ENCODE data around the gene KIAA2012.

The KIAA2012 gene

DNA sequence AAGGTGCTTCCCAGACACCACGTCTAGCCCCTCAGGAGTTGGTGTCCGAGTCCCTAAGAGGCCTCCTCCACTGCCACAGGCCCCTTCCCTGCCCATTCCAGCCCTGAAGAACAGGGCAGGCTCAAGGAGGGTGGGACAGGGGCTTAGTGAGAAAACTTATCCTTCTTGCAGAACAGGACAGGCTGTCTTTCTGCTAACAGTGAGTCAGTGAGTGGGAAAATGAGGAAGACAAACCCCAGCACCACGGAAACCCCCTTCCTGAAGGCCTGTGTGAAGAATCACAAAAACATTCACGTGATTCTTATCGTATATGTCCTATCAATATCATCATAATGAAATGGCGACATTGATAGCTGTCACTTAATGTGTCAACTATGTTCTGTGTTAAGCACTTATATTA lies 29.6 kb upstream of the KIAA2012 start:
- no peak for DNase-seq (ENCODE audit: low read depth in 2 of 2)

- no peak for DNase-seq (ENCODE audit: low read depth in 2 of 2)
Observed at GRCh38 chr2:202044777-202045176, 28.3 kb upstream of the KIAA2012 start.

- no peak for DNase-seq (ENCODE audit: low read depth in 2 of 2)
Observed at GRCh38 chr2:202046572-202046971, 26.5 kb upstream of the KIAA2012 start.

DNA sequence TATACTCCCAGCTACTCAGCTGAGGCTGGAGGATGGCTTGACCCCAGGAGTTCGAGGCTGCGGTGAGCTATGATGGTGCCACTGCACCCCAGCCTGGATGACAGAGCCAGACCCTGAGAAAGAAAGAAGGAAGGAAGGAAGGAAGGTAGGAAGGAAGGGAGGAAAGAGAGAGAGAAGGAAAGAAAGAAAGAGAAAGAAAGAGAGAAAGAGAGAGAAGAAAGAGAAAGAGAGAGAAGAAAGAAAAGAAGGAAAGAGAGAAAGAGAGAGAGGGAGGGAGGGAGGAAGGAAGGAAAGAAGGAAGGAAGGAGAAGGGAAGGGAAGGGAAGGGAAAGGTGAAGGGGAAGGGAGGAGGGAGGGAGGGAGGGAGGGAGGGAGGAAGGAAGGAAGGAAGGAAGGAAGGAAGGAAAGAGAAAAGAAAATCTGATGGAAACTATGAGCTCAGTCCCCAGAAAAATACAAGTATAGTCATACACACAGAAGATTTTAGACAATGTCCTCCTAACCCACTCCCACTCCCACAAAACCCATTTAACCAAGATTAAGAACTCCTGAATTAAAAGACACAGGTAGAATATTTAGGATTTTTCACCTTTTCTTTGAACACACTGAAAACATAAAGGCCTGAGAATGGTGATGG lies 23.8 kb upstream of the KIAA2012 start:
- no peak for DNase-seq (ENCODE audit: low read depth in 2 of 2)

DNA sequence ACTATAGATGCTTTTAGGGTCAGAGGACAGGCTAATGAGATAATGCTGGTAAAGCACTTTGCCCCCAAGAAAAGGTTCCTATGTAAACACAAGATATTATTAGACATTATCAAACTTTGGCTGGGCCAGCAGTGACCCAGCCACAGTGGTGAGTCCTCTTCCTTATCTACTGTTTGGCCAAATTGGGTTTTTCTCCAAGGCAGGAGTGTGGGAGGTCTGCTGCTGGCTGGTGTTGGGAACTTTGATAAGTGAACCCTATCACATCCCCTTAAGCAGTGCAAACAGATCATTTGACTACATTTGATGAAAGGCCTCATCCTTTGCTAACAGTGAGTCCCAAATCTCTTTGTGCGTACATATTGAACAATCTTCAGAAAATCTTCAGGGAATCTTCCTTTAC lies 23.2 kb upstream of the KIAA2012 start:
- no peak for DNase-seq (ENCODE audit: low read depth in 2 of 2)

DNA sequence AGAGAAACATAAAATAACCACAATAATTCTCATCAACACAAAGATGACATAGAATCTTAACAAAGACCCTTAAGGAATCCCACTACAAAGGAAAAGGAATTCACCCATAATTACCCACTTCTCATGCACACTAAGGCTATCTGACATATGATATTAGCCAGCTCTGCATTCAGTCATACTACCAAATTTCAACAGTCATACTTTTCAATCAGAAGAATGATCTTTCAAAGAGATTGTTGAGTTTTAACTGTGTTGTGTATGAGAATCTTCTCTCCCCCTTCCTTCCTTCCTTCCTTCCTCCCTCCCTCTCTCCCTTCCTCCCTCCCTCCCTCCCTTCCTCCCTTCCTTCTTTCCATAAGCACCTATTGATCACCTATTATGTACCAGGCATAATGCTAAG lies 22.4 kb upstream of the KIAA2012 start:
- DNase-seq (ENCODE audit: low read depth in 2 of 2) = no peak

- no peak for DNase-seq (ENCODE audit: low read depth in 2 of 2)
Observed at GRCh38 chr2:202051499-202052161, 21.4 kb upstream of the KIAA2012 start.

DNA sequence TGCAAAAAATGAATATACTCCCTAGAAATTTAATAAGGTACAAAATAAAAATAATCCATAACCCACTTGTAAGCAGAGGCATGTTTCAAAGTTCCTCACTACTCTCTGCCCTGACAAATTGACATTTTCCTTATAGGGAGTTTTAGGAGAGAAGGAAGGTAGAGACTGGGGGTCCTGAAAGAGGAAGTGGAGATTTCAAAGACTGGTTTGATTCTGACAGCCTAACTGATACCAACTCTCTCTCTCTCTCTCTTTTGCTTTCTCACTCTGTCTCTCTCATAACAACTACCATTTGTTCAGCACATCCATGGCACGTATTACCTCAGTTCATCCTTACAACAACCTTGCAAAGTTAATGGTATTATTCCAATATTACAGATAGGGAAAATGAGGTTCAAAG lies 20.8 kb upstream of the KIAA2012 start:
- no peak for DNase-seq (ENCODE audit: low read depth in 2 of 2)

- DNase-seq (ENCODE audit: low read depth in 2 of 2) = no peak
Observed at GRCh38 chr2:202054679-202055078, 18.4 kb upstream of the KIAA2012 start.

DNA sequence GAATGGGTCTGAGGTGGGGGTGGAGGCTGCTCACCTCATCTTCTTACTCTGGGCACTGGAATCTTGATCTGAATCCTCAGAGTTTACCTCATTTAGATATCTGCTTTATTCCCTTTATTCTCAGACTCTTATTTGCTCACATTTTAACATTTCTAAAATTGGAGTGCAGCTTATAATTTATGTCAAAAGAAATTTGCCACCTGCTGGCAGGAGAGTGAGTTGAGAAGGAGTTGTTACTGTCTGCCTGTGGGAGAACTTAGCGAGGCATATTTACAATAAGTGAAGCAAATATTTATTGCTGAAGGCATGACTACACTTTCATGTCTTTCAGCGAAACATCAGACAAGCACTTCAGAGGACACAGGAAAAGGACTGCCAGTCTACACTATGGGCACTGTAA lies 16.4 kb upstream of the KIAA2012 start:
- no peak for DNase-seq (ENCODE audit: low read depth in 2 of 2)

DNA sequence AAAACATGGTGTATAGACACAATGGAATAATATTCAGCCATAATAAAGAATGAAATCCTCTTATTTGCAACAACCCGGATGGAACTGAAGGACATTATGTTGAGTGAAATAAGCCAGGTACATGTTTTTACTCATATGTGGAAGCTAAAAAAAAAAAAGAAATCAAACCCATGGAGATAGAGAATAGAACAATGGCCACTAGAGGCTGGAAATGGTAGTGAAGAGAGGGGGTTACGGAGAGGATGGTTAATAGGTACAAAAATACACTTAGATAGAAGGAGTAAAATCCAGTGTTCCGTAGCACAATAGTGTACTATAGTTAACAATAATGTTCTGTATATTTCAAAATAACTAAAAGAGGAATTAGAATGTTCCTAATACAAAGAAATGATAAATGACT lies 12.8 kb upstream of the KIAA2012 start:
- no peak for DNase-seq (ENCODE audit: low read depth in 2 of 2)

DNA sequence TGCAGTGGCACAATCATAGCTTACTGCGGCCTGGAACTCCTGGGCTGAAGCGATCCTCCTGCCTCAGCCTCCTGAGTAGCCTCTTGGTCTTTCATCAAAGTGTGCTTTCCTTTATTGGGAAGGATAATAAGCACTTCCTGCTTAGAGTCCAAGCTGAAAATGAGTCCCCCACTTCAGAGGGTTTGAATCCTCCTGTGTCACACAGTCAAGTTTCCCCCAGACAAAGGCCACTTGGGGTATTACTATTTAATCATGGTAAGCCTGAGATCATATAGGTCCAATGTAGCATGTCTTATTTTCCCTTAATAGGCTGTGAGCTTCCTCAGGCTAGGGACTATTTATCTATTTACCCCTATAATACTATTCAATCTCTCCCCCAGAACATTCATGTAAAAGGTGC lies 11.4 kb upstream of the KIAA2012 start:
- DNase-seq (ENCODE audit: low read depth in 2 of 2) = no peak

DNA sequence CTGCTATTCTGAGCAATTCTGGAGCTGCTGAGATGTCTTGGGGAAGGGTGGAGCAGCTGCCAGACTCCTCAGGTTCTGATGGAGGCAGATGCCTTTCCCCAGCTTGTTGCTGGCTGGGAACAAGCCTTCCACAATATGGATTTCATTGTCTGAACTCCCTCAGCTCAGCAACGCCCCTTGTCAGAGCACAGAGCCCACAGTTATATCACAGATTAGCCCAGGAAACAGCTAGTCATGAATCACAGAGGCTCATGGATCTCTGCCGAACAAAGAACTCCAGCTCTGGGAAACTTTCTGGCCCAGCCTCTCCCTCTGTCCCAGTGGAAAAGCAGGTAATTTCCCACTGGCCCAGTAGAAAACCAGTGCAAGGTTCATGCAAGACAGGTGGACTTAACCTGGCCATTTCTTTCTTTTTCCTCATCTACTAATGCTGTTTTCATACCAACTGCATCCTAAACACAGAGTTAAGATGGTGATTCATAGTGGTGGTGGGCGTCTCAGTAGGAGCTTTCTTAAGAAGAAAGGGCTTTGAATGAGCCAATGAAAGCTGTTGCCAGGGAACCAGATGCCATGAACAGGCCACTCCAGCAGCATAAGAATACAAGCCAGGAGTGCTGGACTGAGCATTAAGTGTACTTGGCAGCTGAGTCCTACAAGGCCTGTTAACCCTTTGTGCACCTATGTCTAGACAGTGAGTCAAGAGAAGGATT lies 8.7 kb upstream of the KIAA2012 start:
- no peak for DNase-seq (ENCODE audit: low read depth in 2 of 2)

DNA sequence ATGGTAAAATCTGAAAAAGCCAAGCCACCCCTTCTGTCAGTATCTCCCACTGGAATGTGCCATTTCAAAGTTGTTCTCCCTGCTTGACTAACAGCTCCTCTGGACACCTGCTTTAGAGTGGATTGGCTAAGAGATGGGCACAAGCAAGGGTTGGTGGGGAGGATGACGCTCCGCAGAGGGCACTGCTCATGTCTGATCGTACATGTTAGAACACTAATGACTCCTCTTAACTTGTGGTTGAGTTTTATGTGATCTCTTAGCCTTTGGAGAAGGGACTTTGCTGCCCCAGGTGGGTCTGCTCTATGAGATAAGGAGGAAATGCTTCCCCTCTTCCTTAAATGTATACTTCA lies 8.2 kb upstream of the KIAA2012 start:
- no peak for DNase-seq (ENCODE audit: low read depth in 2 of 2)

- no peak for DNase-seq (ENCODE audit: low read depth in 2 of 2)
Observed at GRCh38 chr2:202065876-202066275, 7.2 kb upstream of the KIAA2012 start.

DNA sequence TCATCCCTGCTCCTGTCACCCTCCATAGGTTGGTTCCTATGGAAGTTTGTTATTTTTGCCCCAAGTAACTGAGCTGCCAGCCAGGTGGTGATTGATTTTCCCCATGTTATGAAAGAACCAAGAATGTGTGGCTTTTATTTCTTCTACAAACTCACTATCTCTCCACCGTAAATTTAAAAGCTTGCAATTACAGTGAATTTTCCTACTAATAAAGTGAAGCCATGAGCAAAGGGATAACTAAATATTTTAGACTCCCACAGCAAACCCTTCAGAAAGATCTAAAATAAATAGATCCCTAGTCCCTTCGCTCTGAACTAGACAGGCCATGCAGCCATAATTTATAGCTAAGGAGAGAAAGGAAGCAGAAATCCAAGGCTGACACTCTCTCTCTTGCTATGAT lies 6.2 kb upstream of the KIAA2012 start:
- no peak for DNase-seq (ENCODE audit: low read depth in 2 of 2)

DNA sequence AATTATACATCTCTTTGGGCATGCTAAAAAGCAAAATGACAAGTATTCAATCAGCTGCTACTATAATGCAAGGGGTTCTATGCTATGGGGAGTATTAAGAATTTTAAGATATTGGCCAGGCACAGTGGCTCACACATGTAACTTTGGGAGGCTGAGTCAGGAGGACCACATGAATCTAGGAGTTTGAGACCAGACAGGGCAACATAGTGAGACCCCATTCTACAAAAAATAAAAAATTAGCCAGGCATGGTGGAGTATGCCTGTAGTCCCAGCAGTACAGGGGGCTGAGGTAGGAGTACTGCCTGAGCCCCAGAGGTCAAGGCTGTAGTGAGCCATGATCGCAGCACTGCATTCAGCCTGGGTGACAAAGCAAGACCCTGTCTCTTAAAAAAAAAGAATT lies 5.5 kb upstream of the KIAA2012 start:
- no peak for DNase-seq (ENCODE audit: low read depth in 2 of 2)

DNA sequence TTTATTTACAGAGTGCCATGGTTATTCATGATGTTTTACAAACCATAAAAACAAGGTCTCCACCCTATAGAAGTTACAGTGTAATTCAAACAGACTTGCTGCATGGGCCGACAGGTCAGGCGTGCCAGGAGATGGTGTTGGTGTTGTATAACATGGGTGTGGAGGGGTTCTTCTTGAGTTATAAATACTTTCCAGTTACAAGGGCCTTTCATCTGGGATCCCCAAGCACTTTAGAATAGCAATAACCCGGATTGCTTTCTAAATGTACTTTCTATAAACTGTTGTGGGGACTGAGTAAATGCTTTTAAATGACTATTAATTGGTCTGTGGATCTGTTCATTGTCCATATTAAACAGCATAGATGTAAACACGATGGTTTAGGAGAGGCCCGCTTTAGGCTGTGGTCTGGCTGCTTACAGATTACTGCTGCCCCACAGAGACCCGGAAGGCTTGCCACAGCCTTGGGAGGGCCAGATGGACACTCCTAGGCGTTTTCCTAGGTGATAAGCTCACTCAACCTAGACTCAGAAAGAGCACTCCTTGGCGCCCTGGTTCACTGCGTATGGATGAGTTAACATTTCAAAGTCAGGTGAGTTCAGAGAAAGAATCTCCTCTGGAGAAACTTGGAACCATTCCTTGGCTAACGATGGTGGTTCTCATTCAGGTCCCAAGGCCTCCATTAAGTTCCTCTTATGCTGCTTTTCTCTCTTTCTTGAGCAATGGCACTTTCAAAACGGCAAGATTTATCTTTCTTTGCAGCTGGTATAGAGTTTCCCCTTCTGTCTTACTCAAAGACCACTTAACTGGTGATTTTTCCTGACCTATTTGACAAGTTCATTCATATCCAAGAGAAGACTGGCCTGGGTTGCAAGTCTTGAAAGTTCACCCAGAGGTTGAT lies 3.6 kb upstream of the KIAA2012 start:
- no peak for DNase-seq (ENCODE audit: low read depth in 2 of 2)

DNA sequence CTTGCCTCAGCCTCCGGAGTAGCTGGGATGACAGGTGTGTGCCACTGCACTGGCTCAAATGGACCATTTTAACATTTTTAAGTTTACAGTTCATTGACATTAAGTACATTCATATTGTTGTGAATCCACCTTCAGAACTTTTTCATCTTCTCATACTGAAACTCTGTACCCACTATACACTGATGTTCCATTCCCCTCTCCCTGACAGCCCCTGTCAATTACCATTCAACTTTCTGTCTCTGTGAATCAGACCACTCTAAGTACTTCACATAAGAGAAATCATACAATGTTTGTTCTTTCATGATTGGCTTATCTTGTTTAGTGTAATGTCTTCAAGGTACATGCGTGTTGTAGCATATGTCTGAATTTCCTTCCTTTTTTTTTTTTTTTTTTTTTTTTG lies 1.9 kb upstream of the KIAA2012 start:
- DNase-seq (ENCODE audit: low read depth in 2 of 2) = no peak

DNA sequence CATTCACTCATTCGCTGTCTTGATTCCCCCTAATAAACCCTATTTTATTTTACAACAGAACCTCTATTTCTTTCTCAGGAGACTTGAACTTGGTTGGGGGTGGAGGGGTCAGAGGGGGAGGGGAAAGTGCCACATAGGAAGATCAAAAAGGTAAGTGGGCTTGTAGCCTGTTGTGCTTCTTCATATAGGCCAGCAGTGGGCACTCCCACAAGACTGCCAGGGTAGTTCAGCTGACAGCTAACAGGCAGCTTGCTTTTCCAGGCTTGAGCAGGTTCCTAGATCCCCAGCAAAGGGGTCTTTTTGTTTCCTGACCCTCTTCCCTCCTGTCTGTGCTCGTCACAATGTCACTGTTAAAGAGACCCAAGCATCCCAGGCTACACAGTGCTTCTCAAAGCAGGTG lies 829 bp upstream of the KIAA2012 start:
- no peak for DNase-seq (ENCODE audit: low read depth in 2 of 2)

DNA sequence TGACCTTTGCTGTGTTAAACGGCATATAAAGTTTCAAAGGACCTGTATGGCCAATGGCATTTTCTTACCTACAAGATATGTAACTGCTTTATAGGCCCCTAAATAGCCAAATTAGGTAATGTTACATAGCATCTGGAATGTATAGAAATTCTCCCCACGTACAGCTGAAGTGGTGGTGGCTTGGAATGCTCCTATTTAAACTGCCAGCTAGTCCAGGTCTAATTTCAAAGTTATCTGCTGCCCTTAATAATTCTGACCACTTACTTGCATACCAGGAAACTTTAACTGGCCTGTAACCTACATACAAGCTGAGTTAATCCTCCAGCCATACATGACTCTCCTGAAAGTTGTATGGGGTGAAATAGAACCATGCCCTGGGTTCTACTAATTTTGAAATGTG lies 1.3 kb downstream of the KIAA2012 start:
- DNase-seq (ENCODE audit: low read depth in 2 of 2) = no peak

GRCh38 chr2:202079310-202079709 lies 6.3 kb downstream of the KIAA2012 start:
- DNase-seq (ENCODE audit: low read depth in 2 of 2) = no peak
